GM21529 (cell line): Measurements from ENCODE around the gene DRD4.

Experiments used
- ATAC-seq: cut with Tn5 transposase; IDR thresholded peaks from one replicate; pipeline ENCODE4 v1.9.1; 2021; ENCODE audit not compliant: unreplicated experiment

Gene DRD4

DNA sequence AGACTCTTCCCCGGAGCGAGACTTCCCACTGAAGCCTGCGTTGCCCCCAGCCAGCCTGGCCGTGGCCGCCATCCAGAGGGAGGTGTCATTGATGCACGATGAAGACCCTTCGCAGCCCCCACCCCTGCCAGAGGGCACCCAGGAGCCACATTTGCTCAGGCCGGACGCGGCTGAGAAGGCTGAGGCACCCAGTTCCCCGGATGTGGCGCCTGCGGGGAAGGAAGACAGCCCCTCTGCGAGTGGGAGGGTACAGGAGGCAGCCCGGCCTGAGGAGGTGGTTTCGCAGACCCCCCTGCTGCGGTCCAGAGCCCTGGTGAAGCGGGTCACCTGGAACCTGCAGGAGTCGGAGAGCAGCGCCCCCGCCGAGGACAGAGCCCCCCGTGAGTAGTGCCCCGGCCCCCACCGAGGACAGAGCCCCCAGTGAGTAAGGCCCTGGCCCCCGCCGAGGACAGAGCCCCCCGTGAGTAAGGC is 27.7 kb upstream of the DRD4 start:
- no peak for ATAC-seq

DNA sequence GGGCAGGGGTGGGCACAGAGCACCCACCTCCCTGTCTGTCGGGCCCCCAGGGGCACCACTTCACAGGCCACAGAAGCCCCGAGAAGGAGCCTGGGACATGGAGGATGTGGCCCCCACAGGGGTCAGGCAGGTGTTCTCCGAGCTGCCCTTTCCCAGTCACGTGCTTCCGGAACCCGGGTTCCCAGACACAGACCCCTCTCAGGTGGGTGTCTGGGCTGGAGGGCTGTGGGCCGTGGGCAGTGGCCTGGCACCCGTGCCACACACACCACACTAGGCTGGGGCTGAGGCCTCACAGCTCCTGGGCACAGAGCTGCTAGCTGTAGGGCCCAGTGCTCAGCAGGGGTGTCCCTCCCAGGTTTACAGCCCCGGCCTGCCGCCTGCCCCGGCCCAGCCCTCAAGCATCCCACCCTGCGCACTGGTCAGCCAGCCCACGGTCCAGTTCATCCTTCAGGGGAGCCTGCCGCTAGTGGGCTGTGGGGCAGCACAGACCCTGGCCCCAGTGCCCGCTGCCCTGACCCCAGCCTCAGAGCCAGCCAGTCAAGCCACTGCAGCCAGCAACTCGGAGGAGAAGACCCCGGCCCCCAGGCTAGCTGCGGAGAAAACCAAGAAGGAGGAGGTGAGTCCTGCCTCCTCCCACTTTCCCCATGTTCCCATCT is 26.8 kb upstream of the DRD4 start:
- no peak for ATAC-seq

DNA sequence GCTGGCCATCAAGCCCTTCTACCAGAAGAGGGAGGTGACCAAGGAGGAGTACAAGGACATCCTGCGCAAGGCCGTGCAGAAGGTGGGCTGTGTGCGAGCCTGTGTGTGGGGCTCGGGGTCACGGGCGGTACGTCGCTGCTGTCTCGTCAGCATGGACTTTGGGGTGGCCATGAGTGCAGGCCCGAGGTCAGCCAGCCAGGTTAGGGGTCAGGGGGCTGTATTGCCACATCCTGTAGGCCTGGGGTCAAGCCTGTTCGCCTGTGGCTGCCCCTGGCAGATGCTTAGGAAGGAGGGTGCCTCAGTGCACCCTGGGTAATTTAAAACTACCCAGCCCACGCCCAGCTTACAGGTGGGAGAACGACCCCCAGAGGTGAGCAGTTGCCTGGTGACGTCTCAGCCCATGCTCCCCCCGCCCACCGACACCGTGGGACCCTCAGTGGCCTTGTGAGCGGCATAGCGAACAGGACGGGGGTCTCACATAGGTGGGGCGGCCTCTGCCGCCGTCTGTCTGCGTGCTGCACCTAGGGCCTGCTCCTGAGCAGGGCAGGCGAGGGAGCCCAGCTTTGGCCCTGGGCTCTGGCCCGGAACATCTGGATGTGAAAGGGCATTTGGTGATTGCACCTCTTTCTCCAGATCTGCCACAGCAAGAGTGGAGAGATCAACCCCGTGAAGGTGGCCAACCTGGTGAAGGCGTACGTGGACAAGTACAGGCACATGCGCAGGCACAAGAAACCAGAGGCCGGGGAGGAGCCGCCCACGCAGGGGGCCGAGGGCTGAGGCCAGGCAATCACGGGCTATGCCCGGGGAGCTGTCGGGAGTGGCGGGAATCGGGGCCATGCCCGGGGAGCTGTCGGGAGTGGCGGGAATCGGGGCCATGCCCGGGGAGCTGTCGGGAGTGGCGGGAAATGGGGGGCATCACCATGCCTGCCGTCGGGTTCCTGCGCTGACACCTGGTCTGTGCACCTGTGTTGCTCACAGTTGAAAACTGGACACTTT is 25.8 kb upstream of the DRD4 start:
- ATAC-seq, result no peak

GRCh38 chr11:612201-612960 is 24.7 kb upstream of the DRD4 start:
- no peak for ATAC-seq

DNA sequence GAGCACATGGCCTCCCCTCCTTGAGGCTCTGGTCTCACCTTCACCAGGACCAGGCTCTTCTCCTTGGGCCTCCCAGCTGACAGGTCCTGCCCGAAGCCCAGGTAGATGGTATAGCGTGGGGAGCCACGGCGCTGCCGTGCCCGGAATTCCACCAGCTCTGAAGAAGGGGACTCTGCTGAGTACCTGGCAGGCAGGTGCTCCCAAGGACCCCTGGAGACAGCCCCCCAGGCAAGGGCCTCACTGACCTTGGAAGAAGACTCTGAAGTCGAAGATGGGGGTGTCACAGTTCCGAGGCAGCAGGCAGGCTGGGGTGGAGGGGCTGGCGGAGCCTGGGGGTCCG is 24.1 kb upstream of the DRD4 start:
- ATAC-seq, result no peak

DNA sequence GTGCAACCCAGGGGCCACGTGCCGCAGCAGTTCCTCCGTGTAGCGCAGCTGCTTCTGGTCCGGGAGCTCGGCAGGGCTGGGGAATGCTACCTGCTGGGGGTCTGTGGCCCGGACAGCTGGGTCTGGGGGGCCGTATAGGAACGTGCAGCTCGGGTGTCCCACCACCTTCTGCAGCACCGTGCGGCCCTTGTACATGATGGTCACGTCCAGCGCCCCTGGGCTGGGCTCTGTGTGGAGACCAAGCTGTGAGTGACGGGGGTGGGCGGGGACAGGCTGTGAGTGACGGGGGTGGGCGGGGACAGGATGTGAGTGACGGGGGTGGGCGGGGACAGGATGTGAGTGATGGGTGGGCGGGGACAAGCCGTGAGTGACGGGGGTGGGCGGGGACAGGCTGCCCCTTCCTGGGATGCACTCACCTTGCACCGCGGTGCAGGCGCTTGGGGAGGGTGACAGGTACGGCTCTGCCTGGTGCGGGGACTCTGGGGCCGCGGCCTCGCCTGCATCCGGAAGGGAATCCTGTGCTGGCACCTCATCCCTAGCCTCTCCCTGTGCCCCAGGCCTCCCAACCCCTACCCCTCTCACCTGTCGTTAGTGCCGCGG is 23.6 kb upstream of the DRD4 start:
- no peak for ATAC-seq

DNA sequence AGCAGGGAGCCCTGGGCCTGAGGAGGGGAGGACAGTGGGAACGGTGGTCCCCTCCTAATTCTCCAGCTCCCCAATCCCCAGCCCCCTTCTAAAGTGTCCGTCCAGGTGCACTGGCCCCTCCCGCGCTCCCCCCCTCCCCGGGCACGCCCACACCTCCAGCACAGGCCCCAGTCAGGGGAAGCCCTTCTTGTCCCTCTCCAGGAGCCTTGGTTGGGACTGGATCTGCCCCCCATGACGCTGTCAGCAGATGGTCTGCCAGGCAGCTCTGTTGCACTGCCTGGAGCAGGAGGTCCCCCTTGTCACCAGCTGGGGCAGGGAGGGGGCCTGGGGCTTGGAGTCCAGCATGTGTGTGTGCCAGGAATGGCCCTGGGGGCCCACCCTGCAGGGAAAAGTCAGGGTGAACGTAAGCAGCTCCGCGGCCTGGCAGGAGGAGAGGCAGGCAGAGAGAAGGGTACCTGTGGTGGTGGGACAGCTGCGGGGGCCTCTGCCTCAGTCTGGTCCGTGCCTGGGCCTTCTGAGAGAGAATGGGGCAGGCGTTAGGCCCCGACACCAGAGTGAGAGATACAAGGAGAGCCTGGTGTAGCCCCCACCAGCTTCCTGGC is 22.9 kb upstream of the DRD4 start:
- no peak for ATAC-seq

GRCh38 chr11:614623-615503 is 22.2 kb upstream of the DRD4 start:
- peak; percentile 2 for ATAC-seq

DNA sequence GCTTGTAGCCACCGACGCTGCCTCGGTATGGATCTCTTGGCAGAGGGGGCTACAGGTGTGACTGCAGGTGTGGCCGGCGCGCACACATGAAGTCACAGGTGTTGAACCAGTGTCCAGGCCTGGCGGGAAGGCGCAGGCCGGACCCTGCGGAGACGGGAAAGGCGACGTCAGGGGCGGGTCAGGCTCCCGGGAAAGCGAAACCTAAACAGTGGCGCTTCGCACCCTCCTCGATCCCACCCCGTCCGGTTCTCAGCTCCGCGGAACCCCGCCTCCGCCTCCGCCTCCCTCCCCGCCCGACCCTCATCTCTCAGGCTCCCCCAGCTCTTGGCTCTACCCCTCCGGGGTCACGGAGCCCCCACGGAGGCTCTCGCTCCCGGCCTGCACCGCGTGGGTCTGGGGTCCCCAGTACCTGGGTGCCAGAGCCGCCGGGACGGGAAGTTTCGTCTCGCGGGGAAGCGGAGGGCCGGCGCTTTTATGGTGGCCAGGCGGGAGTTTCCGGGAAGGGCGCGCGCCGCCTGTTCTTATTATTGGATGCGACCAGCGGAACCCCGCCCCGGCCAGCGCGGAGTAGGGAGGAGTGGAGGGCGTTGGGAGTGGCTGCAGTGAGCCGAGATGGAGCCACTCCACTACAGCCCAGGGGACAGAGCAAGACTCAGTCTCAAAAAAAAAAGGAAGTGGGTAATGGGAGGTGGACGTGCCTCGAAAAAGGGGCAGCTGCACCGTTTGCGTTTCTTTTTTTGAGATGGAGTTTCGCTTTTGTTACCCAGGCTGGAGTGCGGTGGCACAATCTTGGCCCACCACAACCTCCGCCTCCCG is 21.4 kb upstream of the DRD4 start, which contains the start of gene IRF7:
Gene IRF7, minus strand, starts transcription at position 447 of the 816 bp plus-strand sequence. CDS start 586 bp downstream, outside the sequence.
- peak; percentile 87 for ATAC-seq

GRCh38 chr11:616320-617198 is 20.5 kb upstream of the DRD4 start:
- no peak for ATAC-seq

DNA sequence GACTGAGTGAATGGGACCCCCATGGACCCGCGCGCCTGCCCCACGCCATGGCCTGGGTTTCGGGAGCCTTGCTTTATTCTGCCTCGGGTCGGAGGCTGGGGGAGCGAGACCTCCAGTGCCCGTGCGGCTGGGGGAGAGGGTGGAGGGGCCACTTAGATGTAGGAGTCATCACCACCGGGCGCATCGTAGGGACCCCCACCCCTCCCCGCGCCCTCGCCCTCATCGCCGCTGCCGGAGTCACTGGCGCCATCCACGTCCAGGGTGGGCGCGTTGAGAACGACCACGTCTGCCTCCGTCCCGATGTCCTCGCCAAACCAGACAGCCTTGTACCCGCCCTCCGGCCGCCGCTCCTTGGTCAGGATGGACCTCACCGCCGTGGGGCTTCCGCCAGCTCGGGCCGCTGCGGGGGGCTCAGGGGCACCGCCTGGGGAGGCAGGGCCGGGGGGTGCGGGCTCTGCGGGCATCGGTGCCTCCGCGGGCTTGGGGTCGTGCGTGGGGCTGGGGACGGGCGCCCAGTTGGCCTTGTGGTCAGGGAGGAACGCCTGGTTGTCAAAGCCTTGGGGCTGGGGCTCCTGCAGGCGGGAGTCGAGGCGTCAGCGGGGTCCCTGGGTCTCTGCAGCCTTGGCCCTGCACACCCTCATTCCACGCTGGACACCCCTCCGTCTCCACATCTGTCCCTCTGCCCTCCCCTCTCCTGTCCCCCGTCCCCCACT is 19.7 kb upstream of the DRD4 start:
- ATAC-seq, result no peak

GRCh38 chr11:617912-618682 is 19.0 kb upstream of the DRD4 start:
- no peak for ATAC-seq

GRCh38 chr11:618856-619627 is 18.0 kb upstream of the DRD4 start:
- ATAC-seq, result no peak

DNA sequence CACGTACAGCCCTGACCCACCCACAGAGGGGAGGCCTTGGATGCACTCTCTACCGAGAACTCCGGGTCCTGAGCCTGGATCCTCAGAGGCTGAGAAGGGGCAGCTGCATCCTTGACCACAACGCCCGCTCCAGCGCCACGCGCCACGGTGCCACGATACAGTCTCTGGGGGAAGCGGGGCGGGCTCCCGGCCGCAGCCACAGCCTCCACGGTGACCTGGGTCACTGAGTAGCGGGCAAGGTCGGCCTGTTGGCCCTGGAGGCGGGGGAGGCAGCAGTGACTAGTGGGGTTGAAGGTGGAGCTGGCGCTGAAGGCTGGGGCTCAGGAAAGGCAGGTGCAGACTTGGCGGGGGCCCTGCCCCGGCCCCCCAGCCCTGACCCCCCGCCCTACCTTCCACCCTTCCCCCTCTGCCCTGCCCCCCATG is 17.4 kb upstream of the DRD4 start:
- no peak for ATAC-seq

DNA sequence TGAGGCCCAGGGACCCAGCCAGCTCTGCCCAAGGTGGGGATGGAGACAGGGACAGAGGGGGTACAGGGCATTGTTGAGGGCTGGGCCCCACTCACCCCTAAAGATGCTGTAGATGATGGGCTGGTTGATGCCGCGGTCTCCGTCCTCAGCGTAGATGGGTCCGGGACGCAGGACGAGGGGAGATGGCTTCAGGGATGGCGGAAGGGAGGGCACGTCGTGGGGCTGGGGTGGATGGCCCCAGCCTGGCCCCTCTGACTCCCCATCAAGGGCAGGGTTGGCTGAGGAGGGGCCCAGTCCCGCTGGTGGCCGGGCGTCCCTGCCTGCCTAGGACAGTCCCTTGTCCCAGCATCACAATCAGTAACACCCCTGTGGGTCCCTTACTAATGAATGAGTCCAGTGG is 16.9 kb upstream of the DRD4 start:
- no peak for ATAC-seq
